OCI-LY7 (cell line): ENCODE results near the gene CTNNA3.

Source experiments
- EZH2phosphoT487 ChIP-seq: fragments of 200-600 bp; sonication (generic); IDR thresholded peaks from 2 replicates; pipeline ENCODE4 v1.6.1; 2018; ENCODE audit warnings: low read depth, borderline replicate concordance, mild to moderate bottlenecking, mixed run types, antibody characterized with exemption, low read length, moderate library complexity, mixed read lengths
- TF ChIP-seq, protein P1 (sequence below): fragments of 200-600 bp; sonication (generic); conservative IDR thresholded peaks from 2 replicates; pipeline ENCODE4 v1.5.1; 2014; ENCODE audit warnings: mild to moderate bottlenecking, antibody characterized with exemption, low read length, moderate library complexity, mixed read lengths

DNA sequence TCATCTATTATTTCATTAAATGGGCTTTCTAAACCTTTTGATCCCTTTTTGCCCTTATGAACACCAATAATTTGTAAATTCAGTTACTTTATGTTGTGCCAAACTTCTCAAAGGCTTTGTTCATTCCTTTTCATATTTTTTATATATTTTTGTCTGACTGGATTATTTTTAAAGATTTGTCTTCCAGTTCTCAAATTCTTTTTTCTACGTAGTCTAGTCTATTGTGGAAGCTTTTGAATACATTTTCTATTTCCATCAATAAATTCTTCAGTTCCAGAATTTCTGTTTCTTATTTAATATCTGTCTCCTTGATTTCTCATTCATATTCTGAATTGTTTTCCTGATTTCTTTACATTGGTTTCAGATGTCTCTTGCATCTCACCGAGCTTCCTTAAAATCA, 108.2 kb downstream of the CTNNA3 start:
- TF ChIP-seq, protein P1, sequence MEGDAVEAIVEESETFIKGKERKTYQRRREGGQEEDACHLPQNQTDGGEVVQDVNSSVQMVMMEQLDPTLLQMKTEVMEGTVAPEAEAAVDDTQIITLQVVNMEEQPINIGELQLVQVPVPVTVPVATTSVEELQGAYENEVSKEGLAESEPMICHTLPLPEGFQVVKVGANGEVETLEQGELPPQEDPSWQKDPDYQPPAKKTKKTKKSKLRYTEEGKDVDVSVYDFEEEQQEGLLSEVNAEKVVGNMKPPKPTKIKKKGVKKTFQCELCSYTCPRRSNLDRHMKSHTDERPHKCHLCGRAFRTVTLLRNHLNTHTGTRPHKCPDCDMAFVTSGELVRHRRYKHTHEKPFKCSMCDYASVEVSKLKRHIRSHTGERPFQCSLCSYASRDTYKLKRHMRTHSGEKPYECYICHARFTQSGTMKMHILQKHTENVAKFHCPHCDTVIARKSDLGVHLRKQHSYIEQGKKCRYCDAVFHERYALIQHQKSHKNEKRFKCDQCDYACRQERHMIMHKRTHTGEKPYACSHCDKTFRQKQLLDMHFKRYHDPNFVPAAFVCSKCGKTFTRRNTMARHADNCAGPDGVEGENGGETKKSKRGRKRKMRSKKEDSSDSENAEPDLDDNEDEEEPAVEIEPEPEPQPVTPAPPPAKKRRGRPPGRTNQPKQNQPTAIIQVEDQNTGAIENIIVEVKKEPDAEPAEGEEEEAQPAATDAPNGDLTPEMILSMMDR = no peak
- TF ChIP-seq EZH2phosphoT487 = no peak
